Measurements from ENCODE around the gene RELA.
"Not testable (repeated sequence)": the region's sequence is repeated elsewhere in the genome, so short reads cannot be mapped to it uniquely, and the experiment has no call there.

RELA gene

DNA sequence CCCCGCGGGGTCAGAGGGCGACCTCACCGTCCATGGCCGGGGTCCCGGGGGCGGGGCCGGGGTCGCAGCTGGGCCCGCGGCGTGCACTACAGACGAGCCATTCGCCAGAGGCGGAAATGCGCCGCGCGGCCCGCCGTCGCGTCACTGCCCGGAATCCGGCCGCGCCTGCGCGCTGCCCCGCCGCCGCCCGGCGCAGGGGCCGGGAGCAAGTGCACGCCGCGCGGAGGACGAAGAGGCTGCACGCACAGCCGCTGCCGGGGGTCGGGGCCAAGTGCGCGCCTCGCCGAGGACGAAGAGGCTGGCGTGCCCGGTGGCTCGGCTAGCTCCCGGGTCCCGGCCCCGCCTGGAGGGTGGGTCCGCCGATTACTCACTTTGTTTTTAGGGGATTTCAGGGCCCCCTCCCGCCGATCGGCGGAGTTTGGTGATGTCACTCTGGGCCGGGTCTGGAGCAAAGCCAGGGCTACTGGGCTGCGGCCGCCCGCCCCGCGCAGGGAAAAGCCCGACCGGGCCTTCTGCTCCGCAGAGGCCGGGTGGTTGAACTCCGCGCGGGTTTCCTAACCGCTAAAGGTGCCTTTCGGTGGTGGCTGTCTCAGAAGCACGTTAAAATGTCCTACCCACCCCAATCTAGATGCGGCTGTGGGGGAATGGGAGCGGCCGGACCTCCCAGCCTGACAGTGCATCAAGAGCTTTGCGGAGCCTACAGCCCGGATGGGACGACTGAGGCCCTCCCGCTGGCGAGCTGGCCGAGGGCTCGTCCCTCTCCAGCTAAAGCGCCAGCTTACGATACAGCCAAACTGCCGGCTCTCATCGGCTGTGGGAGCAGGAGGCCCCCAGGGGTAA is at the start of gene RELA:
Gene RELA (minus strand): TSS at position 118 of the 840 bp plus-strand sequence. CDS start 84 bp downstream, at position 34.
- no peaks in the 10 kb centered on the region for H3K9me3 Mint-ChIP-seq
- H3K4me3 Mint-ChIP-seq: peak within 1 kb of the TSS; percentile 89
- H3K27me3 Mint-ChIP-seq: no peaks in the 10 kb centered on the region
- H3K27ac Mint-ChIP-seq: peak within 1 kb of the TSS; percentile 92
- peaks cover 38% of the 10 kb centered on the region for H3K4me1 Mint-ChIP-seq
- H3K36me3 Mint-ChIP-seq: peaks cover 11% of the 10 kb centered on the region

- peaks cover 25% of the 10 kb centered on the region for H3K4me1 Mint-ChIP-seq
- peak within 1 kb of the TSS; percentile 95 for H3K27ac Mint-ChIP-seq
- H3K4me3 Mint-ChIP-seq: peak within 1 kb of the TSS; percentile 96
- H3K9me3 Mint-ChIP-seq: no peaks in the 10 kb centered on the region
- peaks cover 12% of the 10 kb centered on the region for H3K36me3 Mint-ChIP-seq
- no peaks in the 10 kb centered on the region for H3K27me3 Mint-ChIP-seq
These were observed 49.3 kb upstream of the RELA start, which contains the start of gene KAT5 for GRCh38 chr11:65711785-65712632. KAT5 (plus strand) TSS chr11:65712252; CDS start chr11:65712268, 16 bp downstream.

DNA sequence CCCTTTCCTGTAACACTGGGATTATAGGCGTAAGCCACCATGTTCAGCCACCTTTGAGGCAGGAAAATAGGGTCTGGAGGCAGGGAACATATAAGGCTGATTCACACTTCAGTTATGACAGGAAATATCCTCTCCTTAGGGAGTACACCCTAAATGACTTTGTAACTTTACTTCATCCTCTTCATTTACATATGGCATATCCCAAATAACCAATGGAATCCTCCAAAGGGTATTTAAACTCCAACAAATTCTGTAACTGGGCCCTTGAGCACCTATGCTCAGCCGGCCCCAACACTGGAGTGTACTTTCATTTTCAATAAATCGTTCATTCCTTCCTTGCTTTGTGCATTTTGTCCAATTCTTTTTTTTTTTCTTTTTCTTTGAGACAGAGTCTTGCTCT is 47.7 kb upstream of the RELA start:
- Mint-ChIP-seq H3K4me3 (no peak overlapping the region), H3K27me3 (no peaks in the 10 kb centered on the region), H3K27ac (no peak overlapping the region), H3K36me3 (peaks cover 12% of the 10 kb centered on the region), H3K9me3 (no peaks in the 10 kb centered on the region), H3K4me1 (peaks cover 25% of the 10 kb centered on the region)

- Mint-ChIP-seq H3K9me3 (no peaks in the 10 kb centered on the region), H3K4me3 (no peak overlapping the region), H3K27ac (no peak overlapping the region), H3K4me1 (peaks cover 19% of the 10 kb centered on the region), H3K27me3 (no peaks in the 10 kb centered on the region), H3K36me3 (peaks cover 7% of the 10 kb centered on the region)
These were observed 46.9 kb upstream of the RELA start for GRCh38 chr11:65709661-65710060.

GRCh38 chr11:65708451-65708850 is 45.7 kb upstream of the RELA start:
- Mint-ChIP-seq H3K4me3 (no peak overlapping the region), H3K27ac (no peak overlapping the region), H3K27me3 (peaks cover 1% of the 10 kb centered on the region), H3K4me1 (peaks cover 17% of the 10 kb centered on the region), H3K36me3 (peaks cover 3% of the 10 kb centered on the region), H3K9me3 (no peaks in the 10 kb centered on the region)

DNA sequence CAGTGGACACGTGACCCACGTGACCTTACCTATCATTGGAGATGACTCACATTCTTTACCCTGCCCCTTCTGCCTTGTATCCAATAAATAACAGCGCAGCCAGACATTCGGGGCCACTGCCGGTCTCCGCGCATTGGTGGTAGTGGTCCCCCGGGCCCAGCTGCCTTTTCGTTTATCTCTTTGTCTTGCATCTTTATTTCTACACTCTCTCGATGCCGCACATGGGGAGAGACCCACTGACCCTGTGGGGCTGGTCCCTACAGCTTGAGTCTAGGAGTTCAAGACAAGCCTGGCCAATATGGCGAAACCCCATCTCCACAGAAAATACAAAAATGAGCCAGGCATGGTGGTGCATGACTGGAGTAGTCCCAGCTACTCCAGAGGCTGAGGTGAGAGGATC is 44.3 kb upstream of the RELA start:
- H3K27ac Mint-ChIP-seq, H3K9me3 Mint-ChIP-seq, H3K27me3 Mint-ChIP-seq, H3K36me3 Mint-ChIP-seq, H3K4me3 Mint-ChIP-seq: not testable (repeated sequence)
- peaks cover 11% of the 10 kb centered on the region for H3K4me1 Mint-ChIP-seq

DNA sequence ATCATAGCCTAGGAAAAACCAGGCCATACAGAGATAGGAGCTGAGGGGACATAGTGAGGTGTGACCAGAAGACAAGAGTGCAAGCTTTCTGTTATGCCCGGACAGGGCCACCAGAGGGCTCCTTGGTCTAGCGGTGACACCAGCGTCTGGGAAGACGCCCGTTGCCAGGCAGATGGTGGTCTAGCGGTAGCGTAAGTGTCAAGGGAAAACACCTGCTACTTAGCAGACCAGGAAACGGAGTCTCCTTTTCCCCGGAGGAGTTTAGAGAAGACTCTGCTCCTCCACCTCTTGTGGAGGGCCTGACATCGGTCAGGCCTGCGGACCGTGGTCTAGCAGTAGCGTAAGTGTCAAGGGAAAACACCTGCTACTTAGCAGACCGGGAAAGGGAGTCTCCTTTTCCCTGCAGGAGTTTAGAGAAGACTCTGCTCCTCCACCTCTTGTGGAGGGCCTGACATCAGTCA is 43.6 kb upstream of the RELA start:
- not testable (repeated sequence) for H3K4me3 Mint-ChIP-seq, H3K36me3 Mint-ChIP-seq, H3K9me3 Mint-ChIP-seq, H3K27me3 Mint-ChIP-seq, H3K27ac Mint-ChIP-seq, H3K4me1 Mint-ChIP-seq

DNA sequence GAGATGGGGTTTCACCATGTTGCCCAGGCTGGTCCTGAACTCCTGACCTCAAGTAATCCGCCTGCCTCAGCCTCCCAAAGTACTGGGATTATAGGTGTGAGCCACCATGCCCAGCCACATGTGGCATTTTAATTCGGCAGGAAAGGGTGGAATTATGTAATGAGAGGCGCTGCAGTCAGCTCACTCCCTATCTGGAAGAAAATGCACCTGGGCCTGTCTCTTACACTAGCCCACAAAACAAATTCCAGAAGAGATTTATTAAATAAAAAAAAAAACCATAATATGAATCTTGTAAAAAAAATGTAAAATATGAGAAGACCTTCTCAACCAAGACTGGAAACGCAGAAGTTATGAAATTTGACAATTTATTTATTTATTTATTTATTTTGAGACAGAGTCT is 41.1 kb upstream of the RELA start:
- Mint-ChIP-seq H3K36me3 (no peaks in the 10 kb centered on the region), H3K27me3 (peaks cover 1% of the 10 kb centered on the region), H3K27ac (no peak overlapping the region), H3K4me1 (peaks cover 8% of the 10 kb centered on the region), H3K4me3 (no peak overlapping the region), H3K9me3 (no peaks in the 10 kb centered on the region)

DNA sequence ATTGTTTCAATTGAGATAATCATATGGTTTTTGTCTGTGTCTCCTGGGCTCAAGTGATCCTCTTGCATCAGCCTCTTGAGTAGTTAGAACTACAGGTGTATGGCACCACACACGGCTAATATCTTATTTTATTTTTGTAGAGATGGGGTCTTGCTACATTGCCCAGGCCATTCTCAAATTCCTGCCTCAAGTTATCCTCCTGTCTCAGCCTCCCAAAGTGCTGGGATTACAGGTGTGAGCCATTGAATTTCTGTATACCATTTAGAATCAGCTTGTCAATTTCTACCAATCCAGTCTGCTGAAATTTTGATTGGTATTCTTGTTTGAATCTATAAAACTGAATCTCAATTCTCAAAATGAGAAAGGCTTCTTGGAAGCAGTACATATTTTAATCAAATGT is 39.0 kb upstream of the RELA start:
- Mint-ChIP-seq H3K27me3 (peaks cover 1% of the 10 kb centered on the region), H3K4me1 (peaks cover 1% of the 10 kb centered on the region), H3K36me3 (no peaks in the 10 kb centered on the region), H3K4me3 (no peak overlapping the region), H3K9me3 (no peaks in the 10 kb centered on the region), H3K27ac (no peak overlapping the region)

DNA sequence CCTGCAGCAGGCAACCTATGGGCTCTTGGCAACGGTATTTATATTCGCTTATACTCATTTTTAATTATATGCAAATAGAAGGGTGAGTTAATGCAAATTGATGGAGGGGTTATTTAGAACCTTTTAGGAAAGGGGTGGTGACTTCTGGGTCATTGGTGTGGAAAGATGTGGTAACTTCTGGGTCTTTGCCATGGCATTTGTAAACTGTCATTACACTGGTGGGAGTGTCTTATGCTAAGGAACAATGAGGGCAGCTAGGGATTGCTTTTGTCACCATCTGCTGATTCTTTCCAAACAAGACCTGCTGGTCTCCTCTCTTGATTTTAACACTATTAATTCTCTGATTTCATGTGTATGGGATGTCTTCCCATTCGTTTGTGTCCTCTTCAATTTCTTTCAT is 37.7 kb upstream of the RELA start:
- H3K36me3 Mint-ChIP-seq: no peaks in the 10 kb centered on the region
- H3K27me3 Mint-ChIP-seq: peaks cover 1% of the 10 kb centered on the region
- no peaks in the 10 kb centered on the region for H3K9me3 Mint-ChIP-seq
- no peak overlapping the region for H3K4me3 Mint-ChIP-seq
- no peaks in the 10 kb centered on the region for H3K4me1 Mint-ChIP-seq
- H3K27ac Mint-ChIP-seq: no peak overlapping the region

DNA sequence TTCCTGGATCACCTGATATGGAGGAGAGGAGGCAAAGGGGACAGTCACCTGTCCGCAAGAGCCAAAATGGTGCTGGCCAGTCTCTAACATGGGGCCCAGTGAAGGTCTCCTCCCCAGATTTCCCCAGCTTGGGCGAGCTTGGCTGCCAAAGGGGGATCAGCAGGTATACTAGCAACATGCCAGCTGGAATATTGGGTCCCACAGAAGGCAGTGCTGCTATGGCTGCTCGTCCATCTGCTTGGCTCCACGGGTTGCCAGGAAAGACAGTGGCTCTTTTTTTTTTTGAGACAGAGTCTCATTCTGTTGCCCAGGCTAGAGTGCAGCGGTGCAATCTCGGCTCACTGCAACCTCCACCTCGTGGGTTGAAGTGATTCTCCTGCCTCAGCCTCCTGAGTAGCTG is 36.6 kb upstream of the RELA start:
- H3K9me3 Mint-ChIP-seq: no peaks in the 10 kb centered on the region
- H3K27ac Mint-ChIP-seq: no peak overlapping the region
- H3K27me3 Mint-ChIP-seq: peaks cover under 1% of the 10 kb centered on the region
- no peaks in the 10 kb centered on the region for H3K36me3 Mint-ChIP-seq
- H3K4me3 Mint-ChIP-seq: no peak overlapping the region
- H3K4me1 Mint-ChIP-seq: no peaks in the 10 kb centered on the region

- Mint-ChIP-seq H3K9me3 (no peaks in the 10 kb centered on the region), H3K27me3 (no peaks in the 10 kb centered on the region), H3K27ac (peak overlapping the region; percentile 19), H3K36me3 (no peaks in the 10 kb centered on the region), H3K4me3 (no peak overlapping the region), H3K4me1 (no peaks in the 10 kb centered on the region)
These were observed 35.5 kb upstream of the RELA start for GRCh38 chr11:65698205-65698604.

DNA sequence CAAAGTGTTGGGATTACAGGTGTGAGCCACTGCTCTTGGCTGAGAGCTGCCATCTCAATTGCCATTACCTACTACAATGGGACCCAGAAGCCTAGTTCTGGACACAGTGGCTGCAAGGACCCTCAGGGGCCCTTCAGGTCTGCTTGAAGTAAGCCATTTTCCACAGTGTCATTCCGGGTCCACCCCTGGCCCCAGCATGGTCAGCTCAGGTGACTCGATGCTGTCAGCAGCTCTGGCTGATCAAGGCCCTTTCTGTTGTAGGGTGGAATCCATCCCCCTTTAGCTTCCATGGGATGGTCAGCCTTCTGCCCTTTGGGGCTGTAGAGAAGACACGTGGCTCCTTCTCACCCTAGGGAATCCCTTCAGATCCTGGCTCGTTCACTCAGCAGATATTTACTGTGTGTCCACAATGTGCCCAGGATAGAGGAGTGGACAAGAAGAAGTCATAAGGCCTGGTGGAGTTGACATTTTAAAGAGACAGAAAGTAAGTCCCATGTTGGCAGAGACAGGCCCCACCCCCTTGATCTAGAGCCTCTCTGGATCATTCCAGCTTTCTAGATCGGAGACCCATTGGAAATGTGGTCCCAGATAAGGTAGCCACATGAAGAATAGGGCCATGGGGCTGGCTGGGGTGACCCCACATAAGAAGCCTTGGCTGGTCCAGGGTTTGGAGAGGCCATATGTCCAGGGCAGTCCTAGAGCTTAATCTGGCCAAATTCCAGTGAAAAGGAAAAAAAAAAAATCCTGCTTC is 34.3 kb upstream of the RELA start:
- Mint-ChIP-seq H3K9me3 (no peaks in the 10 kb centered on the region), H3K4me3 (no peak overlapping the region), H3K27ac (peak overlapping the region; percentile 35), H3K27me3 (no peaks in the 10 kb centered on the region), H3K36me3 (no peaks in the 10 kb centered on the region), H3K4me1 (no peaks in the 10 kb centered on the region)

DNA sequence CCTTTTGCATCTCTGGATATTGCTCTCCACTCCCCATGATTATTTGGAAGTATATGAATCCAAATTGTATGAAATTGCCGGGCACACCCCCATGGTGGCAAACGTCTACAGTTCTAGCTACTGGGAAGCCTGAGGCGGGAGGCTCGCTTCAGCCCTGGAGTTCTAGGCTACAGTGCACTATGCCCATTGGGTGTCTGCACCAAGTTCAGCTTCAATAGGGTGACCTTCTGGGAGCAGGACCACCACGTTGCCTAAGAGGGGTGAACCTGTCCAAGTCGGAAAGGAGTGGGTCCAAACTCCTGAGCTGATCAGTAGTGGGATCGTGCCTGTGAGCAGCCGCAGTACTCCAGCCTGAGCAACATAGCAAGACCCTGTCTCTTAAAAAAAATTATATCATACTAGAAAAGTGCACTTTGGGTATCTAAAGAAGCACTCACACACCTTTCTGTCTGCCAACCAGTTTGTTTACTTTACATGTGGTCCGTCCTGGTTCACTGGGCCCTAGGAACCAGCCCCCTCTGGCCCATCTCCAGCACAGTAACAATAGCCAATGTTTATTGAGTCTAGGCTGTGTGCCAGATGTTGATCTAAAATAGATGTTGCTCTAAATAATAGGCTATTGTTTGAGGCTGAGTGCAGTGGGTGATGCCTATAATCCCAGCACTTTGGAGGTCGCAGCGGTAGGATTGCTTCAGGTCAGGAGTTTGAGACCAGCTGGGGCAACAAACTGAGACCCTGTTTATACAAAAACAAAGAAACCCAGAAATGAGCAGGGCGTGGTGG is 32.9 kb upstream of the RELA start:
- H3K4me3 Mint-ChIP-seq: no peak overlapping the region
- H3K9me3 Mint-ChIP-seq: no peaks in the 10 kb centered on the region
- no peaks in the 10 kb centered on the region for H3K27me3 Mint-ChIP-seq
- no peaks in the 10 kb centered on the region for H3K36me3 Mint-ChIP-seq
- H3K27ac Mint-ChIP-seq: no peak overlapping the region
- H3K4me1 Mint-ChIP-seq: no peaks in the 10 kb centered on the region

- Mint-ChIP-seq H3K36me3 (no peaks in the 10 kb centered on the region), H3K4me3 (no peak overlapping the region), H3K4me1 (no peaks in the 10 kb centered on the region), H3K27ac (no peak overlapping the region), H3K9me3 (no peaks in the 10 kb centered on the region), H3K27me3 (no peaks in the 10 kb centered on the region)
These were observed 29.7 kb upstream of the RELA start for GRCh38 chr11:65692367-65692766.
